NCI-H524 treated with DMSO at 0.1 percent for 48 hours (cell line): ENCODE measurements around the gene APOBEC2.

Experiments used
- DNase-seq: peaks from one replicate; lab custom pipeline; 2025; lab: John Stamatoyannopoulos, UW

The APOBEC2 gene

GRCh38 chr6:41037107-41037900 lies 15.7 kb upstream of the APOBEC2 start:
- no peak for DNase-seq

GRCh38 chr6:41038205-41038604 lies 14.8 kb upstream of the APOBEC2 start:
- no peak for DNase-seq

- no peak for DNase-seq
These were observed 13.7 kb upstream of the APOBEC2 start, which contains the start of gene UNC5CL for GRCh38 chr6:41039060-41039998. Gene UNC5CL, minus strand, starts transcription at chr6:41039221. Its CDS starts 4,147 bp downstream, at chr6:41035074.

GRCh38 chr6:41040101-41040939 lies 12.7 kb upstream of the APOBEC2 start:
- no peak for DNase-seq

DNA sequence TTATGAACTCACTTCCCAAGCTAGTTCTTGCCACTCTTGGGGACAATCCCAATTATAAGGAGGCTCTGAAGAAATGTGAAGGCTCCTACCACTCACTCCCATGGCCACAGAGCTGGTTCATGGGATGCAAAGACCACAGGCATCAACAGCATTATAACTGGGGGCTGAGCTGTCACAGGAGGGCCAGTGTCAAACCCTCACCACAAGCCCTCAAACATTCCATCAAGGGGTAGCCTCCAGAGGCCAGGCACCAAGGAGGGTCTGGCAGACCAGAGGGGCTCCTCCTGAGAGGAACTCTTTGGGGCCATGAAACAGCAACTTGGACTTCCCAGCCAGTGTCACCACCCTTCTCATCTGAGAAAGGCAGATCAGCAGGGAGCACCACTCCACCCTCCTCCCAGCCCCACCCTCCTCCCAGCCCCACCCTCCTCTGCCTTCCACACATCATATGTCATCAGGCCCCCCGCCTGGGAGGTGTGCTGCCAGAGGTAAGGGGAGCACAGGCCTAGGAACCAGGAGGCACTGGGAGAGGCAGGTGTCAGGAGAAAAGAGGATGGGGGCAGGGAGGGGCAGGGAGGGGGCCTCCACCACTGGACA lies 12.0 kb upstream of the APOBEC2 start:
- no peak for DNase-seq

GRCh38 chr6:41042226-41043055 lies 10.6 kb upstream of the APOBEC2 start, which contains the start of gene TSPO2:
Gene TSPO2, plus strand, starts transcription at chr6:41042467. Its CDS starts 519 bp downstream, at chr6:41042986.
- no peak for DNase-seq

GRCh38 chr6:41043151-41043550 lies 9.9 kb upstream of the APOBEC2 start:
- DNase-seq = no peak

DNA sequence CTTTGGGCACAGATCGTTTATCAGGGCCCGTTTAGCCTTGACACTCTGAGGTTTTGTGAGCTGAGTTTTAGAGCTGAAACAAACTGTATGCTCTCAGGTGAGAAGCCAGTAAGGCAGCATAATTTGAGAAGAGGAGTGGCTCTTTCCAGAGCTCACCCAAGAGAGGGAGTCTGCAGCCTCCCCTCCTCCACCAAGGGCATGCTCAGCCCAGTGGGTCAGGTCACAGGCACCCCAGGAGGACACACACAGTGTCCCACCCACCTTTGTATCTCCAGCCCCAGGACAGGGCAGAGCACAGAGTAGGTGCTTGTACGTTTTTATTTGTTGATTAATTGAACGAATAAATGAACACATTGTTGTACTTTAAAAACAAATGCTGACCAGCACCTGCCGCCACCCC lies 7.3 kb upstream of the APOBEC2 start:
- DNase-seq = no peak

DNA sequence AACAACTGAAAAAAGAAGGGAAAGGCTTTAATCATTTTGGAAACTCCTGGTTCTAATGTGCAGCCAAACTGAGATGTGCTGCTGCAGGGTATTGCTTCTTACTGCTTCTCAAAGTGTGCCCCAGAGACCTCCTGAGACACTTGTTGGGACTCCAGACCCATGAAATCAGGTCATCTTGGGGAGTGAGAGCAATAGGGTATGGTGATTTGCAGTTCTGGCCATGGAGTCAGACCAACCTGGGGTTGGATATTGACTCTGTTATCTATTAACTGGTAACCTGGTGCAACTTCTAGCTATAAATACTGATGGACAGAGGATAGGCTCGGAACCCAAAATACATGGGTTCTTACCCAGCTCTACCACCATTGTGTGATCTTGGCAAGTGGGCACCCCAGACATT lies 6.9 kb upstream of the APOBEC2 start:
- no peak for DNase-seq

DNA sequence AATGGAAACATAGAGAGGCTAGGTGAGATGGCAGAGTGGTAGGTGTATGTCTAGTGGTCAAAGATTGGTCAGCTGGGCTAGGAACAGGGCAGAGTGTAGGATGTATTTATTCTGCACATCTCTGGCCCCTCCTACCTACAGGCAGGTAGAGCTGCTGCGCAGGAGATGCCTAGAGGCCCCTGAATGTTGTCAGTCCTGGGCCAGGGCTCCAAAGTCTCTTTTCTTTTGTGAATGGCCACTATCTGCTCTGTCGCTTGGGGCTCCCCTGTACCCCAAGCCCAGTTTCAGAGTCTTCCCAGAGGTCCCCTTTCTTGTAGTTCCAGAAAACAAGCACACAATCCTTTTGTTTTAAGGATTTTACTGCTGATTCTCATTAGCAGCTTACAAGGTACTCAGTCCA lies 5.7 kb upstream of the APOBEC2 start:
- DNase-seq = no peak

DNA sequence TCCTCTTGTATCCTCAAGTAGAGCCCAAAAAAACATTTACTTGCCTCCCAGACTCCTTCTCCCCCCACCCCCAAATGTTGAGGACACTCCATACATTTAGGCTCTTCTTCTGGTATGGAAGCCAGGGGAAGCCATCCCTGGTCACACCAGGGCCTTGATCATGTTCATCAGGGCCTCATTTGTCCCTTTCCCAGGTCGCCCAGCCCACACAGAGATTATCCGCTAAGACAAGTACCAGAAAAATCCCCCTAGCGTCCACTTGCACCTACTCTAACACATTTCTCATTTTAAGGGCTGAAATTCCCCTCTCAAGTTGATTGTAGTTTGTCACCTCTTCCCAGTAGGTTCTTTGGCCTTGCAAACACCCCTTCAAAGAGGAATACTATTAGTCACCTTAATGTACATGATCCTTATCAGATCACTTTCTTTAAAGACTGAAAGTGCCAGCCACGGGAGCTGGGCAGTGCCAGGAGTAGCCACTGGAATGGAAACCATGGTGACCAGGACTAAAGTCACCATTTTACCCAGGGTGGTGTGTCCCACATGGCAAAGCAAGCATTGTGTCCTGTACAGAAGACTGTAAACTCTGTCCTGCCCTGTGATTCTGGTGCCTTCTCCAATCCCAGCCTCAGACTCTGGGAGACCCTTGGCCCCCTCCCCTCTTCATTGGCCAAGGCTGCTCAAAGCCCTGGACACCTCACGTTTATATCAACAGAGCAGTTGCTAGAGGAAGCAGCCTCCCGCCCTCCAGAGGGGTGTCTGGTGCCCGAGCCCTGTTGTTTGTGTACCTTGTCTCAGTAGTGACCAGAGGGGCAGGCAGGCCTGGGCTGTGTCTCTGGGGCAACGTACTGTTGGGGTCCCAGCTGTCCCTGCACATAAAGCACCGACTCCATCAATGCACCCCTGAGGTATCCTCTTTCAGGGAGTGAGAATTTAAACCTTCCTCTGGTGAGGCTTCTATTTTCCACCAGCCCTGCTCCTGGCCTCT lies 5.0 kb upstream of the APOBEC2 start:
- DNase-seq = no peak

DNA sequence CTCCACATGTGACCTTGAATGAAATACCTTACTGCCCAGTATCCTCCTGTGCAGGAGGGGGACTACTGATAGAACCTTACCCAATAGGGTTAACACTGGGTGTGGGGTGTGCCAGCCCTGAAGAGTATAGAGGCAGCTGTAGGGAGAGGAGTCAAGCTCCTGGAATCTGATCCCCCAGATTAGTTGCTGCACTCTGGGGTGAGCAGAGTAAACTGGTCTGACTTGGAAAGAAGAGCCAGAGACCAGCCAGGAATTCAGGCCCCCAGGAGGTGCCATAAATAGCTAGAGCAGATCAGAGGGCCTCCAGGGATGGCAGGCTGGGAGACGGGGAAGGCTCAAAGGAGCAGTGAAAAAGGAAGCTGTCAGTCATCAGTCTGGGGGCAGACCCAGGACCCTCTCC lies 3.5 kb upstream of the APOBEC2 start:
- DNase-seq = no peak

GRCh38 chr6:41049955-41050354 lies 3.0 kb upstream of the APOBEC2 start:
- DNase-seq = no peak

GRCh38 chr6:41050536-41050935 lies 2.5 kb upstream of the APOBEC2 start:
- DNase-seq = no peak

DNA sequence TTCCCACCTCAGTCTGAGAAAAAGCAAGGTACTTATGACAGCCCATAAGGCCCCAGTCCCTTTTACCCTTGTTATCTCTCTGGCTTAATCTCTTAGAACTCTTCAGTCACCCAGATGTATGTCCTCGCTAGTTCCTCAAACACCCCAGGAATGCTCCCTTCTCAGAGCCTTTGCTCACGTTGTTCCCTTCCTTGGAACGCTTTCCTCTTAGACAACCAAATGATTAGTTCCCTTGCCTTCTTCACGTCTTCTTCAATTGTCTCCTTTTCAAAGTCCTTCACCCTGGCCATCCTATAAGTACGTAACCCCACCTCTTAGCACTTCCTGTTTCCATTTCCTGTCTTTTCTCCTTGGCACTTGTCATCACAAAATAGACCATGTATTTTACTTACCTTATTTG lies 1.1 kb upstream of the APOBEC2 start:
- DNase-seq = no peak

GRCh38 chr6:41054511-41054910 lies 1.5 kb downstream of the APOBEC2 start:
- peak; percentile 40 for DNase-seq

DNA sequence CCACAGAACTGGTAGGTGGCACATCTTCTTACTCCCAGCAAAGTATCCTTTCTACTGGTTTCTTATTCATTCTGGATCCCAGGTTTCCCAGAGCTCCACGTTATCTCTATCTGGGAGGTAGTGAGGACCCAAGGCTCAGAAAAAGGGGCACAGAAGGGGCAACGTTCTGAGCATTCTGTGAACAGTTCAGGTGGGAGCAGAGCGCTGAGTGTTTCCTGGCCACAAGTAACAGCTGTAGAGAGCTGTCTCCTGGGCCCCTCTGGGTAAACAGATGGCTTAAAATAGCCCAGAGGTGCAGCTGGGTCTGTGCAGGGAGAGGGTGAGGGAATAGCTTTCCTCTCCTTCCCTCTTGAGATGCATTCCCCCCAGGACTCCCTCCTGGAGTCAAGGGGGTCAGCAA lies 2.1 kb downstream of the APOBEC2 start:
- peak; percentile 76 for DNase-seq

DNA sequence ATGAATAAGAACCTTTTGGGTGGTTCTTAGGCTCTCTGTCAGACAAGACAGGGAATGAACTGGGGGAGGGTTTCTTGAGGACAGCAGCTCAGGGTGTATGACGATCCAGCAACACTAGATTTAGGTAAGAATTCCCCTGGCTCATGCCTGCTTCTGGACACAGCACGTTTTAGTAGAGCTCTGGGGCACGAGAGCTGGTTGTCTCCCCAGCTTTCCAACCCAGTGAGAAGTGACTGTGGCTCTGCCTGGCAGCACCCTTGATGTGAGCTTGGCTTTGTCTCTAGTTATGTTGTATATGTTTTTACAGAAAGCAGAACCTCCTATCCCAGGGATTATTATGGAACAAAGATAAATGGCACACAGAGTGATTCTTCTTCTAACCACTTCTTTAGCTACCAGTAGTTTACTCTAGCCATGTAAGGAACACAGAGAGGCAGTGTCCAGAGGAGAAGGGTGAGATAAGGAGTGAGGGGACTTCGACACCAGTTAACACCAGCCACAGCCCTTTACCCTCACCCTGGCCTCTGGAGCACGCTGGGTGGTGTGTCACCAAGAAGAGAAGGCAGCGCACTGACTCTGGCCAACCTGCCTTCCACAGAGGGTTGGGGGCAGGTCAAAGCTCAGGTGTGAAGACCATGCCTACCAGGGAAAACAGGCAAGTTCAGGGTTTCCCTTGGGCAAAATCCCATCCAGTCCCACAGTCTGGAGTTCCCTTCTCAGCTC lies 3.9 kb downstream of the APOBEC2 start:
- DNase-seq = no peak

GRCh38 chr6:41058783-41059181 lies 5.8 kb downstream of the APOBEC2 start:
- DNase-seq = no peak
